MCF 10A (cell line): Measurements from ENCODE around the gene LIMS2. TPM values are rescaled to one million over a fixed set of nuclear protein-coding genes. Genes with fewer than 3 reads are reported as not detected.

ENCODE experiments used
- BruUV-seq: library from RNA; stranded (reverse); fragments of 400-500 nt; replicated peaks from 2 replicates; lab custom pipeline; 2021; lab: Mats Ljungman, UMichigan
- CTCF ChIA-PET: fragments of 300-600 bp; sonication (Branson Sonifier 250); formaldehyde crosslinking; extraction: SDS; loops from one replicate; lab custom pipeline; 2021; ENCODE audit warnings: antibody characterized with exemption, inconsistent platforms; lab: Yijun Ruan, JAX
- POLR2A ChIA-PET: fragments of 300-600, 350-650 bp; sonication (Branson Sonifier 250); formaldehyde crosslinking; extraction: SDS; loops from one replicate; lab custom pipeline; 2020; ENCODE audit warnings: antibody characterized with exemption, inconsistent platforms; lab: Yijun Ruan, JAX
- DNase-seq: peaks from one replicate; pipeline ENCODE4 v3.0.0-alpha.2; 2018; ENCODE audit not compliant: unreplicated experiment
- H3K27ac Mint-ChIP-seq: one replicate; pipeline ENCODE4 v1.8.0; 2022; ENCODE audit warnings: mild to moderate bottlenecking, low read depth, mixed read lengths; ENCODE audit not compliant: unreplicated experiment
- H3K27me3 Mint-ChIP-seq: one replicate; pipeline ENCODE4 v1.8.0; 2022; ENCODE audit warnings: mixed read lengths; ENCODE audit not compliant: insufficient read depth, unreplicated experiment
- H3K36me3 Mint-ChIP-seq: one replicate; pipeline ENCODE4 v1.8.0; 2022; ENCODE audit warnings: mild to moderate bottlenecking, moderate library complexity, mixed read lengths; ENCODE audit not compliant: insufficient read depth, unreplicated experiment
- H3K4me1 Mint-ChIP-seq: one replicate; pipeline ENCODE4 v1.8.0; 2022; ENCODE audit warnings: mixed read lengths; ENCODE audit not compliant: insufficient read depth, unreplicated experiment
- H3K4me3 Mint-ChIP-seq: one replicate; pipeline ENCODE4 v1.8.0; 2022; ENCODE audit warnings: mild to moderate bottlenecking, moderate library complexity, mixed read lengths; ENCODE audit not compliant: unreplicated experiment
- H3K9me3 Mint-ChIP-seq: one replicate; pipeline ENCODE4 v1.8.0; 2022; ENCODE audit warnings: mixed read lengths; ENCODE audit not compliant: unreplicated experiment
- intact Hi-C: fragments of 100-400 bp; cut with micrococcal nuclease; formaldehyde crosslinking; loops from 2 replicates; pipeline ENCODE4 v1.14.1; 2022
- total RNA-seq: library from RNA; stranded (reverse); gene quantifications from 2 replicates; pipeline ENCODE4 v1.2.3, GENCODE V29; 2022
- TF ChIP-seq, protein P1 (sequence below): fragments of 200-600 bp; IDR thresholded peaks from one replicate; pipeline ENCODE4 v1.8.0; 2022; ENCODE audit warnings: antibody characterized with exemption, mild to moderate bottlenecking; ENCODE audit not compliant: unreplicated experiment

Gene LIMS2
- total RNA-seq, 1 experiment from 2014 or later, result not detected

DNA sequence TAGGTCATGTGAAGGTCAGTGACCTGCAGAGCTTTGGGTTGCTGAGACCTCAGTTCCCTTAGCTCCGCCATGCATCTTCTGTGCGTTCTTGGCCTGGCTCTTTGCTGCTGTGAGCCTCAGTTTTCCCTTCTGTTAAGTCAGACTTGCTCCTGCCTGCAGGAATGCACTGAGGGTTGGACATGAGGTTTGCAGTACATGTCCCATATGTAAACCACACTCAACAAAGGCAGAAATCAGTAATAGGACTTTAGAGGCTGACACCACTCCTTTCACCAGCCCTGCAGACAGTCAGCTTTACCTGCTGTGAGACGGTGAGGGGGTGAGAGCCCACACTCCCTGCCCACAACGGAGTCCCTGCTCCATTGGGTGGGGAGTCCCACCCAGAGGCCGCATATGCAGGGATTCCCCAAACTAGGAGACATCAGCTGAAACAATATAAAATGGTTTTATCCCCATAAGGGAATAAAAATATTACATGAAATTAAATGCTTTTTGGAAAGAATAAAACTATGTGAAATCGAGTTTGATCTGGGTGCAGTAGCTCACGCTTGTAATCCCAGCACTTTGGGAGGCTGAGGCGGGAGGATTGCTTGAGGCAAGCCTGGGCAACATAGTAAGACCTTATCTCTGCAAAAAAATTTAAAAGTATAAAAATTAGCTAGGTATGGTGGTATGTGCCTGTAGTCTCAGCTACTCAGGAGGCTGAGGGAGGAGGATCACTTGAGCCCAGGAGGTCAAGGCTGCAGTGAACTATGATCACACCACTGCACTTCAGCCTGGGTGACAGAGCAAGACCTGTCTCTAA, 84.7 kb downstream of the LIMS2 start:
- BruUV-seq, result no TSS peak
- Mint-ChIP-seq H3K27me3 (no peaks in the 10 kb centered on the region), H3K27ac (no peak overlapping the region), H3K4me3 (no peak overlapping the region), H3K36me3 (no peaks in the 10 kb centered on the region), H3K9me3 (peaks cover 6% of the 10 kb centered on the region), H3K4me1 (no peaks in the 10 kb centered on the region)
- POLR2A ChIA-PET, result no interaction called here
- no peak for DNase-seq
- intact Hi-C loops, result loop anchor here (1.0 kb wide), 1 partner anchor 59 kb away; no protein-coding TSS in a partner anchor
- CTCF ChIA-PET, result interaction anchor here (0.6 to 1.5 kb wide), 8 partner anchors 11 to 244 kb away, joined by 3 to 5 read pairs (median 3); no protein-coding TSS in a partner anchor
- TF ChIP-seq, protein P1, sequence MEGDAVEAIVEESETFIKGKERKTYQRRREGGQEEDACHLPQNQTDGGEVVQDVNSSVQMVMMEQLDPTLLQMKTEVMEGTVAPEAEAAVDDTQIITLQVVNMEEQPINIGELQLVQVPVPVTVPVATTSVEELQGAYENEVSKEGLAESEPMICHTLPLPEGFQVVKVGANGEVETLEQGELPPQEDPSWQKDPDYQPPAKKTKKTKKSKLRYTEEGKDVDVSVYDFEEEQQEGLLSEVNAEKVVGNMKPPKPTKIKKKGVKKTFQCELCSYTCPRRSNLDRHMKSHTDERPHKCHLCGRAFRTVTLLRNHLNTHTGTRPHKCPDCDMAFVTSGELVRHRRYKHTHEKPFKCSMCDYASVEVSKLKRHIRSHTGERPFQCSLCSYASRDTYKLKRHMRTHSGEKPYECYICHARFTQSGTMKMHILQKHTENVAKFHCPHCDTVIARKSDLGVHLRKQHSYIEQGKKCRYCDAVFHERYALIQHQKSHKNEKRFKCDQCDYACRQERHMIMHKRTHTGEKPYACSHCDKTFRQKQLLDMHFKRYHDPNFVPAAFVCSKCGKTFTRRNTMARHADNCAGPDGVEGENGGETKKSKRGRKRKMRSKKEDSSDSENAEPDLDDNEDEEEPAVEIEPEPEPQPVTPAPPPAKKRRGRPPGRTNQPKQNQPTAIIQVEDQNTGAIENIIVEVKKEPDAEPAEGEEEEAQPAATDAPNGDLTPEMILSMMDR, result no peak

DNA sequence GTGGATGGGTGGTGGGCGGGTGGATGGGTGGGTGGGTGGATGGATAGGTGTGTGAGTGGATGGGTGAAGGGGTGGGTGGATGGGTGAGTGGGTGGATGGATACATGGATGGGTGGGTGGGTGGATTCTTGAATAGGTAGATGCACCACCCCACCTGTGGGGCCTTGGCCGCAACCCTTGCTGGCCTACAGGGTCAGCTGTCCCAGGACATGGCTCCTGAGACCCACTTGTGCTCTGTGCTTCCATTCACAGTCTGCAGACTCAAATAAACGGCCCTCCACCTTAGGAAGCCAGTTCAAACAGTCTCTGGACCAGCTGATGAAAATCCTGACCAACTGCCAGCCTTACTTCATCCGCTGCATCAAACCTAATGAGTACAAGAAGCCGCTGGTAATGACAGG, 85.5 kb downstream of the LIMS2 start:
- intact Hi-C loops, result no loop called here
- Mint-ChIP-seq H3K36me3 (no peaks in the 10 kb centered on the region), H3K4me1 (no peaks in the 10 kb centered on the region), H3K9me3 (no peaks in the 10 kb centered on the region), H3K4me3 (no peak overlapping the region), H3K27me3 (no peaks in the 10 kb centered on the region), H3K27ac (no peak overlapping the region)
- POLR2A ChIA-PET, result no interaction called here
- CTCF ChIA-PET, result no interaction called here
- BruUV-seq, result no TSS peak
- TF ChIP-seq, protein P1, result no peak
- no peak for DNase-seq

DNA sequence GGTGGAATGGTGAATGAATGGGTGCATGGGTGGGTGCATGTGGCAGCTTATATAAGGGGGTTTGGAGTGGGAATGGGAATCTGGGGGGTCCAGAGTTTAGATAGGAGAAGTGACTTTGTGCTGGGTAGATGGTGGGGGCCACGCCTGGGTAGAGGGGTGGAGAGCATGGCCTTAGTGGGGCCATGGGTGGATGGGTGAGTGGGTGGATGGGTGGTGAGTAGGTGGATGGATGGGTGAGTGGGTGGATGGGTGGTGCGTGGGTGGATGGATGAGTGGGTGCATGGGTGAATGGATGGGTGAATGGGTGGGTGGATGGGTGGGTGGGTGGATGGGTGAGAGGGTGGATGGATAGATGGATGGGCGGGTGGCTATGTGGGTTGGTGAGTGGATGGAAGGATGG, 86.0 kb downstream of the LIMS2 start:
- POLR2A ChIA-PET, result no interaction called here
- no peak overlapping the region for H3K27ac Mint-ChIP-seq
- H3K4me3 Mint-ChIP-seq, result no peak overlapping the region
- intact Hi-C loops, result no loop called here
- TF ChIP-seq, protein P1, result no peak
- CTCF ChIA-PET, result no interaction called here
- BruUV-seq, result no TSS peak
- no peaks in the 10 kb centered on the region for H3K27me3 Mint-ChIP-seq
- DNase-seq, result no peak
- H3K4me1 Mint-ChIP-seq, result no peaks in the 10 kb centered on the region
- H3K36me3 Mint-ChIP-seq, result no peaks in the 10 kb centered on the region
- H3K9me3 Mint-ChIP-seq, result no peaks in the 10 kb centered on the region

Other genes with a start within 250 kb of the LIMS2 start
- 56.8 and 57.0 TPM in 2 replicates for gene IWS1, start 149.0 kb downstream of the LIMS2 start, total RNA-seq
- not detected in 2 replicates for gene MYO7B, start 139.8 kb downstream of the LIMS2 start, total RNA-seq
- gene GPR17, start 29.4 kb downstream of the LIMS2 start, total RNA-seq, result not detected in 2 replicates
- 3.6 and 4.1 TPM in 2 replicates for gene SFT2D3, start 26.0 kb upstream of the LIMS2 start, total RNA-seq
- gene WDR33, start 135.6 kb upstream of the LIMS2 start, total RNA-seq, result 46.7 and 50.0 TPM in 2 replicates
- gene POLR2D, start 182.6 kb upstream of the LIMS2 start, total RNA-seq, result 31.0 and 34.3 TPM in 2 replicates
- 31.1 and 32.6 TPM in 2 replicates for gene AMMECR1L, start 210.4 kb upstream of the LIMS2 start, total RNA-seq